Hepatocyte (in vitro differentiated cells): ENCODE measurements around the gene S100A6. TPM values are rescaled to one million over a fixed set of nuclear protein-coding genes. Genes with fewer than 3 reads are reported as not detected.

Source experiments
- DNase-seq: peaks from one replicate; pipeline ENCODE4 v3.0.0-alpha.2; 2016; ENCODE audit warnings: low spot score
- H2AFZ ChIP-seq: fragments of 200-600 bp; sonication (generic); 2 replicates; pipeline ENCODE4 v1.6.0; 2016; ENCODE audit warnings: antibody characterized with exemption, mild to moderate bottlenecking
- H3K27ac ChIP-seq: fragments of 200-600 bp; sonication (generic); 2 replicates; pipeline ENCODE4 v1.5.1; 2016; ENCODE audit warnings: mild to moderate bottlenecking
- H3K27me3 ChIP-seq: fragments of 200-600 bp; sonication (generic); 2 replicates; pipeline ENCODE4 v1.6.1; 2016
- H3K36me3 ChIP-seq: fragments of 200-600 bp; sonication (generic); replicated peaks from 2 replicates; pipeline ENCODE4 v1.5.1; 2016; ENCODE audit warnings: low read depth; ENCODE audit not compliant: insufficient read depth
- H3K4me1 ChIP-seq: fragments of 200-600 bp; sonication (generic); 2 replicates; pipeline ENCODE4 v1.5.1; 2016; ENCODE audit warnings: mild to moderate bottlenecking, moderate library complexity; ENCODE audit not compliant: insufficient read depth
- H3K4me2 ChIP-seq: fragments of 200-600 bp; sonication (generic); 2 replicates; pipeline ENCODE4 v1.6.0; 2016
- H3K4me3 ChIP-seq: fragments of 200-600 bp; sonication (generic); 2 replicates; pipeline ENCODE4 v1.5.1; 2016; ENCODE audit warnings: mild to moderate bottlenecking
- H3K79me2 ChIP-seq: fragments of 200-600 bp; sonication (generic); 2 replicates; pipeline ENCODE4 v1.6.0; 2017; ENCODE audit warnings: mild to moderate bottlenecking
- H3K9me2 ChIP-seq: fragments of 200-600 bp; sonication (generic); replicated peaks from 2 replicates; pipeline ENCODE4 v1.6.0; 2017; ENCODE audit warnings: mild to moderate bottlenecking; ENCODE audit not compliant: insufficient read depth
- H3K9me3 ChIP-seq: fragments of 200-600 bp; sonication (generic); 2 replicates; pipeline ENCODE4 v1.5.1; 2016; ENCODE audit warnings: low read depth, mild to moderate bottlenecking
- H4K20me1 ChIP-seq: fragments of 200-600 bp; sonication (generic); 2 replicates; pipeline ENCODE4 v1.6.0; 2016; ENCODE audit warnings: mild to moderate bottlenecking; ENCODE audit not compliant: insufficient read depth, poor library complexity, severe bottlenecking
- EZH2 ChIP-seq: fragments of 200-600 bp; sonication (generic); IDR thresholded peaks from 2 replicates; pipeline ENCODE4 v1.6.1; 2016; ENCODE audit warnings: antibody characterized with exemption, mild to moderate bottlenecking, borderline replicate concordance
- EZH2phosphoT487 ChIP-seq: fragments of 200-600 bp; sonication (generic); IDR thresholded peaks from one replicate; pipeline ENCODE4 v1.6.1; 2018; ENCODE audit warnings: antibody characterized with exemption, mild to moderate bottlenecking, low read depth, moderate library complexity; ENCODE audit not compliant: unreplicated experiment, severe bottlenecking
- WGBS: methylation state at CpG from one replicate; pipeline ENCODE4 v1.1.6; 2016; ENCODE audit warnings: low lambda C conversion rate; ENCODE audit errors: missing lambda C conversion rate; 5-methylcytosine and 5-hydroxymethylcytosine counted together
- polyA plus RNA-seq: library from polyadenylated mRNA; unstranded; fragments of >200 nt; fragmentation: Nextera tagmentation; extraction: Ambion mirVana; gene quantifications from 2 replicates; pipeline ENCODE4 v1.2.1, GENCODE V29; 2016
- total RNA-seq: library from RNA; depleted of rRNA; stranded (reverse); fragments of >200 nt; gene quantifications from 2 replicates; pipeline ENCODE4 v1.2.3, GENCODE V29; 2014
- TF ChIP-seq, protein P1 (sequence below): fragments of 200-600 bp; sonication (generic); IDR thresholded peaks from 2 replicates; pipeline ENCODE4 v1.5.1; 2016; ENCODE audit warnings: antibody characterized with exemption, mild to moderate bottlenecking; ENCODE audit not compliant: poor library complexity

Gene S100A6
- total and polyA plus RNA-seq, 2 experiments from 2014 or later = 173 to 657 TPM

DNA sequence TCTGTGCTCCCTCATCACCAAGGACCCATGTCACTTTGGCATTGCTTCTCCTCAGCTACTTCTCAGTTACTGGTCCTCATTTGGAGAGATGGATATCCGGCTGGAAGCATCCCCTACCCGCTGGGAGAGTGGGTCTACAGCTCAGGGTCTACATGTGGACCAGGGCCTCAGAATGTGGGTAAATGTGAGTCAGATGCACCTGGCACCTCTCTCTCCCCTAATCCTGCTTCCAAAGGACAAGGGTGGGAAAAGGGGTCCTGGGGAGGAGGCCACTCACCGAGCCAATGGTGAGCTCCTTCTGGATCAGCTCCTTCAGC, 908 bp downstream of the S100A6 start:
- H3K4me2 ChIP-seq = peak overlapping the region; percentile 87
- H3K4me1 ChIP-seq = peaks cover 43% of the 10 kb centered on the region
- peaks cover 18% of the 10 kb centered on the region for H3K79me2 ChIP-seq
- H3K4me3 ChIP-seq = no peak overlapping the region
- DNase-seq = no peak
- no peaks in the 10 kb centered on the region for H3K27me3 ChIP-seq
- H3K36me3 ChIP-seq = no peaks in the 10 kb centered on the region
- 94% methylated on average over 3 of the region's 3 CpGs for WGBS
- no peak overlapping the region for H2AFZ ChIP-seq
- no peak for TF ChIP-seq EZH2
- TF ChIP-seq EZH2phosphoT487 = no peak
- TF ChIP-seq, protein P1, sequence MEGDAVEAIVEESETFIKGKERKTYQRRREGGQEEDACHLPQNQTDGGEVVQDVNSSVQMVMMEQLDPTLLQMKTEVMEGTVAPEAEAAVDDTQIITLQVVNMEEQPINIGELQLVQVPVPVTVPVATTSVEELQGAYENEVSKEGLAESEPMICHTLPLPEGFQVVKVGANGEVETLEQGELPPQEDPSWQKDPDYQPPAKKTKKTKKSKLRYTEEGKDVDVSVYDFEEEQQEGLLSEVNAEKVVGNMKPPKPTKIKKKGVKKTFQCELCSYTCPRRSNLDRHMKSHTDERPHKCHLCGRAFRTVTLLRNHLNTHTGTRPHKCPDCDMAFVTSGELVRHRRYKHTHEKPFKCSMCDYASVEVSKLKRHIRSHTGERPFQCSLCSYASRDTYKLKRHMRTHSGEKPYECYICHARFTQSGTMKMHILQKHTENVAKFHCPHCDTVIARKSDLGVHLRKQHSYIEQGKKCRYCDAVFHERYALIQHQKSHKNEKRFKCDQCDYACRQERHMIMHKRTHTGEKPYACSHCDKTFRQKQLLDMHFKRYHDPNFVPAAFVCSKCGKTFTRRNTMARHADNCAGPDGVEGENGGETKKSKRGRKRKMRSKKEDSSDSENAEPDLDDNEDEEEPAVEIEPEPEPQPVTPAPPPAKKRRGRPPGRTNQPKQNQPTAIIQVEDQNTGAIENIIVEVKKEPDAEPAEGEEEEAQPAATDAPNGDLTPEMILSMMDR = no peak
- no peaks in the 10 kb centered on the region for H3K9me3 ChIP-seq
- peak overlapping the region; percentile 94 for H3K27ac ChIP-seq
- no peaks in the 10 kb centered on the region for H3K9me2 ChIP-seq
- no peaks in the 10 kb centered on the region for H4K20me1 ChIP-seq

- Histone ChIP-seq H3K27me3 (no peaks in the 10 kb centered on the region), H3K36me3 (no peaks in the 10 kb centered on the region), H3K27ac (peak overlapping the region; percentile 94), H3K9me3 (no peaks in the 10 kb centered on the region), H4K20me1 (no peaks in the 10 kb centered on the region), H3K4me1 (peaks cover 43% of the 10 kb centered on the region), H3K4me2 (peak overlapping the region; percentile 87), H3K4me3 (no peak overlapping the region), H3K9me2 (no peaks in the 10 kb centered on the region), H3K79me2 (peaks cover 18% of the 10 kb centered on the region), H2AFZ (no peak overlapping the region)
- 88% methylated on average over 7 of the region's 7 CpGs for WGBS
- DNase-seq = no peak
- TF ChIP-seq, protein P1 = no peak
- TF ChIP-seq EZH2phosphoT487 (no peak), EZH2 (no peak)
Observed at GRCh38 chr1:153534226-153534924, 1.4 kb downstream of the S100A6 start.

GRCh38 chr1:153533689-153534201, 2.0 kb downstream of the S100A6 start:
- peak; percentile 72 for DNase-seq
- Histone ChIP-seq H3K9me2 (no peaks in the 10 kb centered on the region), H2AFZ (no peak overlapping the region), H3K4me1 (peaks cover 43% of the 10 kb centered on the region), H3K27ac (peak overlapping the region; percentile 94), H4K20me1 (no peaks in the 10 kb centered on the region), H3K9me3 (no peaks in the 10 kb centered on the region), H3K4me3 (no peak overlapping the region), H3K79me2 (peaks cover 18% of the 10 kb centered on the region), H3K27me3 (no peaks in the 10 kb centered on the region), H3K36me3 (no peaks in the 10 kb centered on the region), H3K4me2 (peak overlapping the region; percentile 87)
- 62% methylated on average over 13 of the region's 13 CpGs for WGBS
- TF ChIP-seq EZH2 (no peak), EZH2phosphoT487 (no peak)
- TF ChIP-seq, protein P1 = no peak
